GM04503 (cell line): ENCODE results near the gene IL17B.
A peak's percentile ranks its signal among the peaks of the same experiment; 100 is the strongest.

Experiments used
- DNase-seq: peaks from one replicate; pipeline ENCODE4 v3.0.0-alpha.2; 2012; ENCODE audit warnings: low read depth

The IL17B gene

DNA sequence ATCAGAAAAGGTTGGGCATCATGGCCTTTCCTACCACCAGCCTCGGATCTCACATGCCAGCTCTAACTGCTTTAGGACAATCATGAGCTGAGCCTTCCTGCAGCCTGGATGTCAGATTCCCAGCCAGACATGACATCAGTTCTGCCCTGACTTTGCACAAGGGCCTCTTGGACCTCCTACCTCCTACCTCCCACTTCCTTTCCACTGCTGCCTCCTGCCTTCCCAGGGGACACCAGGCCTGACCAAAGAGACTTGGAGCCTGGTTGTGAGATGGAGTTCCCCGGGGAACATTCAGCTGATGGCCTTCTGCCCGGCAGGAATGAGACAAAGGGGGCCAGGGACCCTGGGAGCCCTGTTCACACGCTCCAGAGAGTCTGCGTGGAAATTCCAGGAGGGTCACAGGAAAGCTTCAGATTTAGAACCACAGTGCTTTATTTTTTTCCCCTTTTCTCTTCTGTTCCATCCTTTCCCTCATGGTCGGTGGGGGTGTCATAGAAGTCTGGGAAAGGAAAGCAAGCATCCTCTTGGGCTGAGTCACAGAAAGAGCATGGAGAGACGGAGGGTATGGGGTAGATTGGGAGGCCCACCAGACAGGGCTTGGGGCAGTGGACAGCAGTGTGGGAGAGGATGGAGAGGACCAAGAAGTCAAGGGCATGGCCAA lies 35.4 kb upstream of the IL17B start:
- DNase-seq, result peak; percentile 64

DNA sequence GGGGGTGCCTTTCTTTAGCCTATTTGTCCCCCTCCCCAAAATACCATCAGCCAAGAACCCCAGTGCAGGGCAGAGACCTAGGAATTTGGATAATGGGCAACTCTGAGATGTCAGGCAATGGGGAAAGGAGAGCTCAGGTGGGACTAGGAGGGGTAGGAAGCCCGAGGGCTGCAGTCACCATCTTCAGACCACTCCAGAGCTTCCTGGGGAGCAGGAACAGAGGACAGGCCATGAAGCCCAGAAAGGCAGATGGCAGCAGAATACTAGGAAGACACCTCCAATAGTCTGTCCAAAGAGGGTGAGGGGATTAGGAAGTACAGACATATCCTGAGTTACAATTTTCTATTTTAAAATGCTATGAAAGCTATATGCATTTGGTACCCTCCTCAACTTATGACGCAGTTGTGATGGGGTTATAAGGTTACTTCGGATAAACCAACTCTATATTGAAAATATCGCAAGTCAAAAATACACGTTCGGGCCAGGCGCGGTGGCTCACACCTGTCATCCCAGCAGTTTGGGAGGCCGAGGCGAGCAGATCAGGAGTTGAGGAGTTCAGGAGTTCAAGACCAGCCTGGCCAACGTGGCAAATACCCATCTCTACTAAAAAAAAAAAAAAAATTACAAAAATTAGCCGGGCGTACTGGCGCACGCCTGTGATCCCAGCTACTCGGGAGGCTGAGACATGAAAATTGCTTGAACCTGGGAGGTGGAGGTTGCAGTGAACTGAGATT lies 34.6 kb upstream of the IL17B start:
- DNase-seq, result no peak

DNA sequence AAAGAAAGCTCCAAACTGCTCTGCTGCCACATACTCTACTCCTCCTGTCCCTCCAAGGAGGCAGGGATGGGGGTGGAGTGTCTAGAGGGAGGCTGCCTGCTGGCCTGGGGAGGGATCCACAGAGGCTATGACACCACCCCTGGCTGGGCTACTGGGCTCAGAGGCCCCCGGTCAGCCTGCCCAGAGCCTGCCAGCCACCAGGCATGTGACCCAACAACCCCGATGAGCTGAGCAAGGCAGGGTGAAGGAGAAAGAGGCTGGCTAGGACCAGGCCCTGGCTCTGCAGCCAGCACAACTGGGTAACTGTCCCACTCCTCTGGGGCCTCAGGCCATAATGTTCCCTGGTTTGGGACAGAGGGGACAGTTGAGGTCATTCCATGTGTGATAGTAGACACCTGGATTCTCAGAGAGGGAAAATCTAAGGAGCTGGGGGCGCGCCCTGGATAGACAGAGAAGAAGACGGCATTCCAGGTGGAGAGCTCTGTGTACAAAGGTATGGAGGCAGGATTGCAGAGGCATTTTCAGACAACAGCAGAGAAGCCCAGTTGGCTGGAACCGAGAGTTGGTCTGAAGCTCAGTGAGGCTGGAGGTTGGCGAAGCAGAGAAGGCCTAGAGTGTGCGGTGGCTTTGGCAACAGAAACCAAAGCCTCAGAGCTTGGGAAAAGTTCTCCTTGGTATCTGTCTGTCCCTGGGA lies 33.8 kb upstream of the IL17B start:
- DNase-seq, result no peak

DNA sequence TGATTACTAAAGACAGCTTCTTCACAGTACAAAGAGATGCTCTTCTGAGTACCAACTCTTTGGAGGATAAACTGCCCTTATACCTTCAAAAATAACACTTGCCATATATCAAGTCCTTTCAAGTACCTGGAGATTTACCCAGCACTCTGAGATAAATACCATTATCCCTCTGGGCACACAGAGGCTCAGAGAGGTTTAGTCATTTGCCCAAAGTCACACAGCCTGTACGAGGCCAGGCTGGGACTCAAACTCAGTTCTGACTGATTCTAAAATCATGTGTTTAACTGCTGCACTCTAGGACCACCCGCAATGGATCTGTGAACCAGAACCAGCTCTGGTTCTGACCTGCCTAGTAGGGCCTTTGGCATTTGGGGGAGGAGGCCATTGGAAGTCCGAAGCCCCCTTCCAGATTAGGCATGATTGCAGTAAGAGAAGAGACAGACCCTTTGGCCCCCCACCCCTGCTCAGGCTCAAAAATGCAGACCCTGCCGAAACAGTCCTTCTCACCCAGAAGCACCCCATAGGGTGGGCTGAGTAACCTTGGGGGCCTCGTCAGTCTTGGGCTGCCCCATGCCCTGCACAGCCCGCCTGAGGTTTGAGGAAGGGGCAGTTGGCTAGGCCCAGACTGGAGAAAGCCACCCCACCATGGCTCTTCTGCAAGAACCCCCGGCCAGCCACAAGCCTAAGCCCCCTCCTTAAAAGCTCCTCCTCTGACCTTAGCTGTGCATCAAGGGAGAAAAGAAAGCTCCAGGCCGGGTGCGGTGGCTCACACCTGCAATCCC lies 32.8 kb upstream of the IL17B start:
- DNase-seq, result no peak

DNA sequence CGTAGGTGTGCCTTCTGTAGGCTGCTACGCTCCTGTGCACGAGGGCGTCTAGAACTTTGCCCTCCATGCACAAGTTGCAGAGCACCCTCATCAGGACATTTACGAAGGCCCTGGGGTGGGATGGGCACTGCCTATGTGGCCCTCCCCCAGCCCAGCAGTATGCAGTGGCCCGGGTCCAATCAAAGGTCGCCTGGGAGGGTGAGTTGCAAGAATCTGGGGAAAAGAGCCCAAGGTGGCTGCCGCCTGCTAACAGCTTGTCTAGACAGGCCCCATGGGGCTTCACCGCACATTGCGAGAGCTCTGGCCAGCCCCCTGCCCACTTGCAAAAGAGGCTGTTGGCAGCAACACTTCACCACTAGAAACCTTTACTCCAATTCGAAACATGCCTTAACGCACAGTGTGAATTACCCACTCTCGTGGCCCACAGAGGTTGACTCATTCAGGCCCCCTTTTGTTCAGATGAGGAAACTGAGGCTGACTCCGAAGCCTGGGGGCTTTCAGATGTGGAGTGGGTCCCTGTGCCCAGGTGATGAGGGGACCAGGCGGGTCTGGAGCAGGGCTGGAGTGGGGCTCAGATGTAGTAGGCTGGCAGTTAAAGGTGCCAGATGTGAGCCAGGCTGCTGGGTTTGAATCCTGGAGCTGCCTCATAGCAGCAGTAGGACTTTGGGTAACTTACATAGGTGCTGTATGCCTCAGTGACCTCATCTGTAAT lies 31.8 kb upstream of the IL17B start:
- no peak for DNase-seq

DNA sequence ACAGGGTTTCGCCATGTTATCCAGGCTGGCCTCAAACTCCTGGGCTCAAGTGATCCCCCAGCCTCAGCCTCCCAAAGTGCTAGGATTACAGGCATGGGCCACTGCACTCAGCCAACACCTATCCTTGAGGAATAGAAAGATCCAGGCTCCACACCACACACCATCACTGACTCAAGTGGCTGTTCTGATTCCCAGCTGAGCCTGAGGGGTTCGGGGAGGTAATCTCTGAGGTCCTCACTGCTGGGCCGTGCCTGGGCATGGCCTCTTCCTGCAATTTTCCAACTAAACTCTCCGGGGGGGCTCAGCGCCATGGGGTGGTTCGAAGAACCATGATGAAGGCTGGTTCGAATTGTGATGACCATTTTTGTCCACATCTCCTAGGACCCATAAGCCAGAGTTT lies 31.0 kb upstream of the IL17B start:
- no peak for DNase-seq

DNA sequence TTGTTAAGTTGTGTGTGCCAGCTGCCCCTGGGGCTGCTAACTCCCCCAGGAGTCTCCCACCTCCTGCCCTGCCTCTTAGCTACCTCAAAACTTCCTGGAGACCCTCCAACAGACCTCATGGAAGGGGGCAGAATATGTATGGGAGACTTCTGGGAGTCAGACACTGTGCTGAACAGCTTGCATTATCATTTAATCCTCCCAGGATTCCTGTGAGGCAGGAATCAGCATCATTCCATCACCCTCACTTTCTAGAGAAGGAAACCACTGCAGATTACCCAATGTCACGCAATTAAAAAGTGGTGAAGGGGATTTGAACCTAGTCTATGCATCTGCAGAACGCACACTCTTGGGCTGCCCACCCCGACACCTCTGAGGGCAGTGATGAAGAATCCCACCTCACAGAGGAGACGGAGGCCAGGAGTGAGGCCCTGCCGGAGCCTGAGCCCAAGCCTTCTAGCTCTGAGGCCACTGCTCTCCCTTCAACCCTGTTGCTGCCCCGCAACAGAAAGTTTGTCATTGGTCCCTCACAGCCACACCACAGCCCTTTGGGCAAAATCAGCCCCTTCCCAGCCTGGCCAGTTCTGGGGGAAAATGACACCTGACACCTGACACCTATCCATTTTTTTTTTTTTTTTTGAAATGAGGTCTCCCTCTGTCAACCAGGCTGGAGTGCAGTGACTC lies 30.3 kb upstream of the IL17B start:
- DNase-seq, result no peak

DNA sequence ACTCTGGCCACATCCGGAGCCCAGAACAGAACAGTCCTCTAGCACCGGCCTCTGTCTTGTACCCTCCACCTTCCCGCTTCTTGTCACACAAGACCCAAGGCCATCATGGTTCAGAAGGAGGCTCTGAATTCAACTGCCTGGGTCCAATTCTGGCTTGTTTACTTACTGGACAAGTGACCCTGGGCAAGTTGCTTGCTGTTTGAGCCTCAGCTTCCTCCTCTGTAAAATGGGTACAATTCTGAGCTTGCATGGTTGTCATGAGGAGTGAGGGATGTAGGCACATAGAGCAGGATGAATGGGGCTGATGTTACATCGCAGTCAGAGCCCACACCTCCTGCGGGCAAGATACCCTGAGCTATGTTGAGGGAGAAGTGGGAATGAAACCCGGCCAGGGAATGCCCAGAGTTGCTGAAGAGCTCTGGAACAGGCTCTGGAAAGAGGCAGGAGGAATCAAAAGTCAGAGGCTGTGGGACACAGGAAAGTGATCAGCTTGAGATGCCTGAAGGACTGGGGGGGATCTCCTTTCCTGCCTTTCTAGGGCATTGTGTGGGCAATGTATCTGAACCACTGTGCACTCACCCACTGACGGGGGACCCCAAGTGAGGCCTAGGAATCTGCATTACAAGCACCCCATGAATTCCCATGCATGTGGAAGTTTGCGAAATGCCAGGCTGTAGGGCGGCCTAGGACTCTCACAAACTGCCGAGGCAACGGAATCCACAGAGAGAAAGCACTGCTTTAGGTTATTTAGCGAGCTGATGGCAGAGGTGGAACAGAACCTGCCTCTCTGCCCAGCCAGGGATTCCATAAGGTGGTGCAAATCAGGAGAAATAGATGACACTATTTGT lies 29.4 kb upstream of the IL17B start:
- DNase-seq, result no peak

DNA sequence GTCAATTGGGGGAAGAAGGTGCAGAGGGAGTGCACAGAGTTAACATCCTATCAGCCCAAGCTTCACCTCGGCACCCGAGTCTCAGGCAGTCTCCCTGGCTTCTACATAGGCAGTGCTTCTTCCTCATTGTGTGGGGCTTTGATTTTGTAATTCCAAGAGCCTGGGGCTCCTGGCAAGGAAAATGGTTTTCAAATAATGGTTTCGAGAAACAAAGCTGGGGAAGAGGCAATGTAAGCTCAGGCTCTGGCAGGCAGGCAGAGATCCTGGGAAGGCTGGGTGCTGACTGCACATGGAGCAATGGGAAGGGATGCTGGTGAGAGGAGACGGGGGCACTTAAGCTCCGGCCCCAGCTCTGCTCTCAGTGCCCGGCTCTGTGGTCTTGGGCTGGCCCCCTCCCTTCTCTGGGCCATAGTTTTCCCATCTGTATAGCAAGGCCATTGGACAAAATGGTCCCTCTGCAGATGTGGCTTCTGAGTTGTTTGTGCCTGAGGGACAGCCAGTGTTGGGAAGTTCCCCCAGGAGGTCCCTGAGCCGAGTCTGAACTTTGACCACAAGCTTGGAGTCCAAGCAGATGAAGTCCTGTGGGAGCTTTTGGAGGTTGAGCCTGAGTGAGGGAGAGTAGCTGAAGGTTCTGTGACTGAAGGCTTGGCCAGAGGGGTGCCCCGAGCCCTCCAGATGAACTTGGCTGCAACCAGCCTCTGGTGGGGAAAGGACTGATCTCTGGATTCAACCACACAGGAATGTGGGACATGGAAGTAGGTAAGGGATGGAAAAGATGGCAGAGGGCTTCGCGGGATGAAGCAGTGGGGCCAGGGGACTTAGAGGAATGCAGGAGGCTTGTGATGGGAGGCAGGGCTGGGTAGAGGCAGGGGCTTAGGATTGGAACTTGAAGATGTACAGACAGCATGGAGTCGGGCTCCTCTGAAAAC lies 28.5 kb upstream of the IL17B start:
- DNase-seq, result no peak

DNA sequence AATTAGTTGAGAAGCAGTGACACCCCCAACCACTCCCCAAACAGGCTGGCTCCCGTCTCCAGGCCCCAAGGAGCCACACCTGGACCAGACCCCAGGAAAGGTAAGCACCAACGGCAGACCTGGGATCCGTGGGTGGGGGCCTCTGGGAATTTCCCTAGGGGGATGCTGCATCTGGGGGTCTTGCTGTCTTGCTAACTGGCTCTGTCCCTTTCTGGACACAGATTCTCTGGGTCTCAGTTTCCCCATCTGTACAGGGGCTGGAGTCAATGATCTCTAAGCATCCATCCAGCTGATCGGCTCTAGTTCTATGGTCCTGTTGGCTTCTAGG lies 27.9 kb upstream of the IL17B start:
- no peak for DNase-seq

DNA sequence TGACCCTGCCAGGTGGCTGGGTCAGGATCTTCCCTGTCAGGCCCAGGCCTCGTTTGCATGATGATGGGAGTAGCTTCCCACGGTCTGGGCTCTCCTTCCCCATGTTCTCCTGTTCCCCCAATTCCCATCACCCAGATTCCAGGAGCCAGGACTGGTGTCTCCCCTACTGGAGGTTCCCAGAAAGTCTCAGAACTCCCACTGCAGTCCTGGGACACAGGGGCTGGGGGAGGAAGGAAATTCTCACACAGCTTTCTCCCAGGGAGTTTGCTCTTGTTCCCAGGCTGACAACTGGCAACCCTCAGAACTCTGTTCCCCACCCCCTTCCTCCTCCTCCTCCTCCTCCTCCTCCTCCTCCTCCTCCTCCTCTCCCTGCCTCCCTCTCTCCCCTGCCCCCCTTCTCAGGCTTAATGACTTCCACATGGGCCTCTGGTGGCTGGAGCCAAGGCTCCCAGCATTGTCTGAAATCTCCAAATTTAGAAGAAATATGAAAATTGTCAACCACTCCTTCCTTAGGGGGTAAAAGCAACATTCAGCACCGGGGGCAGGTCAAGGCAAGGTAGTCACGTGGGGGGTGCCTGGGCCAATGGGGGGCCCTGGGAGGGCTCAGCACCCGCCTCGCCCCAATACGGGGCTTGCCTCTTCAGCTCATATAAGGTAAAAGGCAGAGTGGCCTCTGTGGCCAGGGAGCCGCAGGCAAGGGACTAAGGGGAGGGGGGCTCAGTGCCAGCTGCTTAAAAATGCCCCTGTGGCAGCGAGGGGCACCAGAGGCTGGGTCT lies 27.3 kb upstream of the IL17B start:
- peak; percentile 95 for DNase-seq

DNA sequence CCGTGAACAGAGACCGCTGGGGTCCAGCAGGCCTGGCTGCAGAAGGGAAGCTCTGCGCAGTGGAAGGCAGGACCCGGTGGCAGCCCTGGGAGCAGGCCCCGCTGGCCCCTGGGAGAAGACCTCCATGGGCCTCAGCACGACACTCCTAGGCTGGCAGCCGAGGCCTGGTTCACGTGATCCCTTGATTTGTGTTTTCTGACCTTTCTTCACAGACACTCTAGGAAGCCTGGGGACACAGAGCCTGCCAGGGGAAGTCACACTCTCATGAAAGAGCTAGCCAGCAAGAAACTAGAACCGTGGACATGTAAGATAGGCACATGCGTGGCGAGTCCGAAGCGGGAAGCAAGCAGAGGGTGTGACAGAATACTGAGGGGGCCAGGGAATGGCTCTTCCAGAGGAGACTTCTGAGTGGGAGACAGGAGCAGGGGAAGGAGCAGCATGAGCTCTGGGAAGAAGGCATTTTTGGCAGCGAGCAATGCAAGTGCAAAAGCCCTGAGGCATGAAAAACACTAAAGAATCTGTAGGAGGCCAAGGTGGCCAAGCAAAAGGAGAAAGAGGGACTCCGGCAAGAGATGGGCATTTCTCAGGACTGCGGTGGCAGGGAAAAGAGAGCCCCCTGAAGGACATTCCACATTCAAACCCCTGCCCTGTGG lies 26.6 kb upstream of the IL17B start:
- DNase-seq, result no peak

DNA sequence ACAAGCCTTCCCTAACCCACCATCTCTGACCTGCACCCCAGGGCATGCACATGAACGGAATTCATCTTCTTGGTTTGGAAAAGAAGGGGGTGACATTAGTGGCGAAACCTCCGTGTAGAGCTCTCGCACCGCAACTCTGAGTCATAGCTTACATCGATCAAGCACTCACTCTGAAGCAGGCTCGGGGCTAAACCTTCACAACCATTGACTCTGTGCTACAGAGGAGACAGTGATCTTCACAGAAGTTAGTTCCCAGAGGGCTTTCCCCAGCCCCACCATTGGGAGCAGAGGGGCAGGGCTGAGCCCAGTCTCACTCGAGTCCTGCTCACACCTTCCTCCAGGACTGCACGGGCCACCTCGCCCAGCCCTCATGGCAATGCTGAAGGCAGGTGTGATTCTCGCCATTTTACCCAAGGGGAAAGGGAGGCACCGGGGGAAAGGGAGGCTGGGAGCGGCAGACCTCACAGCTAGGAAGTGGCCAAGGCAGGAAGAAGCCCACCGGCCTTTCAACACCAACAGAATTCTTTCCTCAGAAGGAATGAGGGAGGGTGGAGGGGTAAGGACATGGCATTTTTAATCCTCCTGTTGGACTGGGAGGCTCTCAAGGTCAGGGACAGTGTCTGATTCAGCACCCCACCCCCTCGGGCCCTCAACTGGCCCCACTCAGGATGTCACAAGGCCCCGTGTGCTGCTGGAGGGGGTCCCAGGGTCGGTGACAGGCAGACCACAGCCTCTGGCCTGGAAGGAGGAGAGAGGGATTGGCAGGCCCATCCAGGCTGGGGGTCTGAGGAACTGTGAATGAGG lies 25.9 kb upstream of the IL17B start:
- peak; percentile 83 for DNase-seq

DNA sequence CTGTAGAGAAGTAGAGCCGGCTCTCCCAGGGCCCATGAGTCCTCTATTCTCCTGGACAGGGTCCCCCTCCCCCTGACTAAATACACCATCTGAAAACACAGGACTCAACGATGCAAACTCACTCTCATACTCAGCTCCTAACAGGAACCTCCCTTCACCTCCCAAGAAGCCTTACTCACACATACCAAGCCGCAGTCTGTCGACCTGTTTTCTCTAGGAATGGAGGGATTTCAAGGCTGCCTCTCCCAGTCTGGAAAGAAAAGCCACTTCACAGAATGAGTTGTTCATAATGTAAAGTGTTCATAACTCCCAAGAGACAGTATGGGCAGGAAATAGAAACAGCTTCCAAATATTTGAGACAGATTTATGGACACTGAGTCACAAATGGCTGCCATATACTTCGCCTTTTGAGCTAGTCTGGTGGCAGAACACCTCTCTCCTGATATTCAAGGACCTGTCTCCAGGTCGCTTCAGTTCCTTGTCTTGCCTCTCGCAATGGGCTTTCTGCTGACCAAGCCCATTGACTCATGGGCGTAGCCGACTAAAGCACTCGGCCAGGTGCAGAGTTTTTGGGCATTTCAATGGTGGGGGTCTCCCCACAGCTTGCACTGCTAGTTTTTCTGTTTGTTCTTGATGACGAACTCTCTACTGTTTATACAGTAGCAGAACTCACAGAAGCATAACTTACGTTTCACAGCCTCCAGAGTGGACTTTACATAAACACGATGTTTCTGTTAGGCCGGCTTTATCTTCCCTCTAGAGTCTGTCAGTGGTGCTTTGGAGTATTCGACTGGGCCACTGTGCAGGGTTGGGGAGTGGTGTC lies 25.0 kb upstream of the IL17B start:
- peak; percentile 99 for DNase-seq

DNA sequence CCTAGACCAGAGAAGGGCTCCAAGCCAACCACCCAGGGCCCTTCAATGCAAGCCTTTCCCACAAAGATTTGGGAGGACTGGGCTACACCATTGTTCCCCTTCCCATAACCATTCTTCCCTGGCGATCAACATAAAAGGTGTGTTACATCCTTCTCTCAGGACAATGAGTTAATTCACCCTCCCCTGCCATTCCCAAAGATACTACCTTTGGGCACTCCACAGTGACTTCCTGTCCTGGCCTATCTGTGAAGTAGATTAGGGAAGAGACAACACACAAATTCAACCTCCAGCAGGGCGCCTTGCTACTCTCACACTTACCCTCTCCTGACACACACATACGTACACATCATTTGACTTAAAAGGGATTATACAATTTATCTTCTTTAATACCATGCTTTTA lies 23.2 kb upstream of the IL17B start:
- no peak for DNase-seq

DNA sequence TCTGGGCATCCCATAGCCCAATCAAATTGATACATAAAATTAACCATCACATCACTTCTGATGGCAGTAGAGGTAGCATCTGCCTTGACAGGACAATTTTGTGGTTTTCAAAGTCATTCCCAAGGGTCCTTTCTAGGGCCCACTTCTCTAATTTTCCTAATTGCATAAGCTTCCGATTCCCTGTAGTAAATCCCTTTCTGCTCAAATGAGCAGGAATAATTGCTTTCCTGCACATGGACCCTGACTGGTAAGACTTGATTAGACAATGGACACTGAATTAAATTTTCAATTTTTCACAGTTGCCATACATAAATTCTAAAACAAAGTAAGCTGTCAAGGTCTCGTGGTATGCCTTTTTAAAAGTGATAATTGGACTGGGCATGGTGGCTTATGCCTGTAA lies 22.0 kb upstream of the IL17B start:
- no peak for DNase-seq
